H9 (cell line): ENCODE measurements around the gene SLC39A8. TPM values are rescaled to one million over a fixed set of nuclear protein-coding genes. Genes with fewer than 3 reads are reported as not detected.

Source experiments
- DNase-seq: peaks from one replicate; pipeline ENCODE4 v3.0.0-alpha.2; 2017
- H2AFZ ChIP-seq: one replicate; pipeline ENCODE4 v1.6.1; 2013; ENCODE audit warnings: mild to moderate bottlenecking, low read length, control low read depth, moderate library complexity
- H2AK5ac ChIP-seq: 2 replicates; pipeline ENCODE4 v1.6.1; 2013; ENCODE audit warnings: low read length, control low read depth, mixed read lengths; ENCODE audit not compliant: insufficient read length
- H2BK120ac ChIP-seq: one replicate; pipeline ENCODE4 v1.6.1; 2013; ENCODE audit warnings: low read depth, mild to moderate bottlenecking, low read length, control low read depth, inconsistent platforms; ENCODE audit not compliant: poor library complexity, severe bottlenecking
- H2BK12ac ChIP-seq: 2 replicates; pipeline ENCODE4 v1.6.1; 2013; ENCODE audit warnings: low read length, control low read depth, mixed read lengths, low read depth; ENCODE audit not compliant: insufficient read length
- H2BK15ac ChIP-seq: 2 replicates; pipeline ENCODE4 v1.6.1; 2013; ENCODE audit warnings: low read depth, low read length, control low read depth
- H2BK20ac ChIP-seq: one replicate; pipeline ENCODE4 v1.6.1; 2013; ENCODE audit warnings: low read depth, mild to moderate bottlenecking, low read length, control low read depth, inconsistent platforms; ENCODE audit not compliant: poor library complexity, severe bottlenecking
- H2BK5ac ChIP-seq: 2 replicates; pipeline ENCODE4 v1.6.1; 2013; ENCODE audit warnings: low read length, control low read depth, mixed read lengths; ENCODE audit not compliant: insufficient read length
- H3K14ac ChIP-seq: 2 replicates; pipeline ENCODE4 v1.6.1; 2013; ENCODE audit warnings: low read length, control low read depth; ENCODE audit not compliant: insufficient read depth
- H3K18ac ChIP-seq: 2 replicates; pipeline ENCODE4 v1.6.1; 2013; ENCODE audit warnings: low read depth, mild to moderate bottlenecking, mixed read lengths, low read length, control low read depth; ENCODE audit not compliant: insufficient read length
- H3K23ac ChIP-seq: 2 replicates; pipeline ENCODE4 v1.6.1; 2013; ENCODE audit warnings: low read length, control low read depth, mixed read lengths, low read depth; ENCODE audit not compliant: insufficient read length
- H3K23me2 ChIP-seq: 2 replicates; pipeline ENCODE4 v1.6.1; 2013; ENCODE audit warnings: low read depth, mild to moderate bottlenecking, mixed read lengths, low read length, control low read depth; ENCODE audit not compliant: insufficient read length, poor library complexity, severe bottlenecking
- H3K27ac ChIP-seq: 2 replicates; pipeline ENCODE4 v1.5.1; 2013; ENCODE audit warnings: low read length, control low read depth, mixed read lengths, low read depth; ENCODE audit not compliant: insufficient read length
- H3K27me3 ChIP-seq: 2 replicates; pipeline ENCODE4 v1.6.1; 2013; ENCODE audit warnings: low read length, control low read depth, inconsistent platforms; ENCODE audit not compliant: insufficient read depth
- H3K4ac ChIP-seq: 2 replicates; pipeline ENCODE4 v1.6.1; 2013; ENCODE audit warnings: low read depth, mild to moderate bottlenecking, control low read depth, inconsistent platforms, low read length, moderate library complexity
- H3K4me1 ChIP-seq: 2 replicates; pipeline ENCODE4 v1.6.1; 2013; ENCODE audit warnings: low read length, control low read depth, inconsistent platforms; ENCODE audit not compliant: insufficient read depth
- H3K4me2 ChIP-seq: 2 replicates; pipeline ENCODE4 v1.6.1; 2013; ENCODE audit warnings: low read length, control low read depth, mixed read lengths; ENCODE audit not compliant: insufficient read length, insufficient read depth
- H3K56ac ChIP-seq: 2 replicates; pipeline ENCODE4 v1.6.1; 2013; ENCODE audit warnings: low read depth, mild to moderate bottlenecking, mixed read lengths, low read length, control low read depth; ENCODE audit not compliant: insufficient read length
- H3K79me1 ChIP-seq: 2 replicates; pipeline ENCODE4 v1.6.1; 2013; ENCODE audit warnings: low read depth, mild to moderate bottlenecking, moderate library complexity, low read length, control low read depth, inconsistent platforms; ENCODE audit not compliant: insufficient read depth, poor library complexity, severe bottlenecking
- H3K79me2 ChIP-seq: 2 replicates; pipeline ENCODE4 v1.6.1; 2013; ENCODE audit warnings: low read length, control low read depth, inconsistent platforms; ENCODE audit not compliant: insufficient read depth
- H3K9ac ChIP-seq: 2 replicates; pipeline ENCODE4 v1.6.1; 2013; ENCODE audit warnings: low read length, control low read depth, mixed read lengths; ENCODE audit not compliant: insufficient read length; ENCODE audit errors: extremely low read depth
- H3K9me3 ChIP-seq: one replicate; pipeline ENCODE4 v1.6.1; 2013; ENCODE audit warnings: low read depth, low read length, inconsistent platforms; ENCODE audit not compliant: control insufficient read depth
- H3T11ph ChIP-seq: one replicate; pipeline ENCODE4 v1.6.1; 2013; ENCODE audit warnings: mild to moderate bottlenecking, low read length, control low read depth, inconsistent platforms
- H4K20me1 ChIP-seq: one replicate; pipeline ENCODE4 v1.6.1; 2013; ENCODE audit not compliant: control insufficient read depth, insufficient read length, insufficient read depth
- H4K5ac ChIP-seq: 2 replicates; pipeline ENCODE4 v1.6.1; 2013; ENCODE audit warnings: low read depth, mild to moderate bottlenecking, mixed read lengths, low read length, control low read depth; ENCODE audit not compliant: insufficient read length
- H4K8ac ChIP-seq: replicated peaks from 2 replicates; pipeline ENCODE4 v1.6.1; 2013; ENCODE audit warnings: low read length, control low read depth, mixed read lengths, low read depth; ENCODE audit not compliant: insufficient read length
- H4K91ac ChIP-seq: 2 replicates; pipeline ENCODE4 v1.6.1; 2013; ENCODE audit warnings: low read depth, mild to moderate bottlenecking, moderate library complexity, mixed read lengths, low read length, control low read depth; ENCODE audit not compliant: insufficient read length
- H3K27ac Mint-ChIP-seq, 3 experiments: 2 replicates in 2 of 3; 3 replicates in 1 of 3; pipeline ENCODE4 v1.8.0; 2020 to 2021; ENCODE audit warnings: mixed read lengths in 3 of 3, mild to moderate bottlenecking in 1 of 3, moderate library complexity in 1 of 3
- H3K27me3 Mint-ChIP-seq: 2 replicates; pipeline ENCODE4 v1.8.0; 2021; ENCODE audit warnings: low read depth, mild to moderate bottlenecking, moderate library complexity, mixed read lengths
- H3K36me3 Mint-ChIP-seq, 3 experiments: 2 replicates in 2 of 3; 3 replicates in 1 of 3; pipeline ENCODE4 v1.8.0; 2020 to 2021; ENCODE audit warnings: low read depth in 3 of 3, mixed read lengths in 3 of 3; ENCODE audit not compliant: insufficient read depth in 1 of 3
- H3K4me1 Mint-ChIP-seq, 2 experiments: 2 replicates each; pipeline ENCODE4 v1.8.0; 2020; ENCODE audit warnings: mixed read lengths in 2 of 2
- H3K4me3 Mint-ChIP-seq, 2 experiments: 2 replicates in 1 of 2; 3 replicates in 1 of 2; pipeline ENCODE4 v1.8.0; 2020 to 2021; ENCODE audit warnings: mild to moderate bottlenecking in 2 of 2, mixed read lengths in 2 of 2, moderate library complexity in 1 of 2
- H3K9me3 Mint-ChIP-seq, 2 experiments: 2 replicates in 1 of 2; 3 replicates in 1 of 2; pipeline ENCODE4 v1.8.0; 2020; ENCODE audit warnings: mild to moderate bottlenecking in 2 of 2, mixed read lengths in 2 of 2, moderate library complexity in 1 of 2
- CTCF ChIP-seq: fragments of 200-600 bp; sonication (generic); conservative IDR thresholded peaks from 3 replicates; pipeline ENCODE4 v1.8.0; 2021; ENCODE audit warnings: antibody characterized with exemption, mild to moderate bottlenecking
- WGBS: extraction: QIAGEN DNeasy Blood & Tissue Kit; methylation state at CpG from one replicate; pipeline ENCODE4 v1.1.7; 2013; ENCODE audit warnings: missing lambda C conversion rate, low lambda C conversion rate, mixed read lengths; ENCODE audit not compliant: insufficient read length; ENCODE audit errors: extremely low coverage; 5-methylcytosine and 5-hydroxymethylcytosine counted together
- total RNA-seq: library from RNA; stranded (reverse); gene quantifications from 2 replicates; pipeline ENCODE4 v1.2.1, GENCODE V29; 2021

SLC39A8 gene
- total RNA-seq, 1 experiment from 2014 or later = 11.0 TPM

DNA sequence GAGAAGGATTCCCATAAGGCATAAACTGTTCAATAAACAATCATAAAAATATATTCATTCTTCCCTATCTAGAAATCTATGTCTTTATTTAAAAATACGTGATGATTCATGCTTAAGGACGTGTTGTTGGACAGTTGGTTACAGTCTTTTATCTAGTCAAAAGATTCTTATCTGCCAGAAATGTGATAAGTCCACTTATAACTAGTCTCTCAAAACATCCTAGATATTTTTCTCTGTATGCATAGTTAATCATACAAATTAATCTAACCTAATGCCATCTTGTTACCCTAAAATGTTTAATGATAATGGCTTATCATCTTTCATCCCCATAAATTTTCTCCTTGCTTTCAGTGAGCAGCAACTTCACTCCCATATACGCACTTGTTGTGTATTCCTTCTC is 89.0 kb downstream of the SLC39A8 start:
- no peak overlapping the region for H3K56ac ChIP-seq

More for the DNA sequence above, 89.0 kb downstream of the SLC39A8 start:
- Histone ChIP-seq H2BK12ac (no peak overlapping the region), H2BK120ac (no peak overlapping the region), H3K23ac (no peak overlapping the region), H3K4me2 (no peak overlapping the region), H3K4me1 (no peaks in the 10 kb centered on the region), H3K18ac (no peak overlapping the region), H3T11ph (no peak overlapping the region), H2BK20ac (no peak overlapping the region), H2AFZ (no peak overlapping the region), H4K8ac (no peak overlapping the region), H3K23me2 (no peaks in the 10 kb centered on the region), H3K9me3 (no peaks in the 10 kb centered on the region), H4K91ac (no peak overlapping the region), H3K79me2 (no peaks in the 10 kb centered on the region), H3K14ac (no peak overlapping the region), H3K27ac (no peak overlapping the region), H2BK5ac (no peak overlapping the region), H3K27me3 (no peaks in the 10 kb centered on the region), H4K5ac (no peak overlapping the region), H3K79me1 (no peaks in the 10 kb centered on the region), H2BK15ac (no peak overlapping the region), H4K20me1 (no peaks in the 10 kb centered on the region), H3K4ac (no peak overlapping the region), H3K9ac (no peak overlapping the region), H2AK5ac (no peak overlapping the region)
- Mint-ChIP-seq H3K27me3 (no peaks in the 10 kb centered on the region), H3K4me3 (no peak overlapping the region), H3K9me3 (no peaks in the 10 kb centered on the region; a peak in 1 of 5 replicates), H3K36me3 (peaks cover 0 to 2% (median 0%) of the 10 kb centered on the region in 3 experiments; a peak in 2 of 7 replicates), H3K4me1 (peaks cover 13 to 14% of the 10 kb centered on the region in 2 experiments), H3K27ac (no peak overlapping the region)
- TF ChIP-seq CTCF = no peak
- WGBS = no CpG with 5 or more reads among the region's 3 CpGs
- DNase-seq = no peak
